GM23248 (cell line): ENCODE measurements around the gene STX2. TPM values are rescaled to one million over a fixed set of nuclear protein-coding genes. Genes with fewer than 3 reads are reported as not detected.
A peak's percentile ranks its signal among the peaks of the same experiment; 100 is the strongest.

Experiments
- DNase-seq: peaks from one replicate; pipeline ENCODE4 v3.0.0-alpha.2; 2015
- H2AFZ ChIP-seq: fragments of 200-600 bp; sonication (generic); 2 replicates; pipeline ENCODE4 v1.6.1; 2016; ENCODE audit warnings: antibody characterized with exemption
- H3F3A ChIP-seq: fragments of 200-600 bp; sonication (generic); 2 replicates; pipeline ENCODE4 v1.6.1; 2016; ENCODE audit warnings: mild to moderate bottlenecking, antibody characterized with exemption, mixed run types; ENCODE audit not compliant: insufficient read depth
- H3K27ac ChIP-seq: fragments of 200-600 bp; sonication (generic); 2 replicates; pipeline ENCODE4 v1.5.1; 2016; ENCODE audit warnings: mild to moderate bottlenecking
- H3K27me3 ChIP-seq: fragments of 200-600 bp; sonication (generic); replicated peaks from 2 replicates; pipeline ENCODE4 v1.6.1; 2016; ENCODE audit warnings: mild to moderate bottlenecking; ENCODE audit not compliant: insufficient read depth
- H3K36me3 ChIP-seq: fragments of 200-600 bp; sonication (generic); 2 replicates; pipeline ENCODE4 v1.6.1; 2016; ENCODE audit warnings: low read depth, mild to moderate bottlenecking
- H3K4me1 ChIP-seq: fragments of 200-600 bp; sonication (generic); 2 replicates; pipeline ENCODE4 v1.6.1; 2016; ENCODE audit warnings: mild to moderate bottlenecking; ENCODE audit not compliant: insufficient read depth
- H3K4me2 ChIP-seq: fragments of 200-600 bp; sonication (generic); one replicate; pipeline ENCODE4 v1.6.1; 2016; ENCODE audit warnings: mild to moderate bottlenecking; ENCODE audit not compliant: unreplicated experiment
- H3K4me3 ChIP-seq: fragments of 200-600 bp; sonication (generic); 2 replicates; pipeline ENCODE4 v1.5.1; 2016; ENCODE audit warnings: mild to moderate bottlenecking
- H3K79me2 ChIP-seq: fragments of 200-600 bp; sonication (generic); 2 replicates; pipeline ENCODE4 v1.6.1; 2016; ENCODE audit warnings: mild to moderate bottlenecking; ENCODE audit not compliant: insufficient read depth
- H3K9ac ChIP-seq: fragments of 200-600 bp; sonication (generic); 2 replicates; pipeline ENCODE4 v1.6.1; 2016; ENCODE audit warnings: mild to moderate bottlenecking
- H3K9me2 ChIP-seq: fragments of 200-600 bp; sonication (generic); 2 replicates; pipeline ENCODE4 v1.6.1; 2016; ENCODE audit warnings: mixed run types, mild to moderate bottlenecking, moderate library complexity; ENCODE audit not compliant: insufficient read depth
- H3K9me3 ChIP-seq: fragments of 200-600 bp; sonication (generic); one replicate; pipeline ENCODE4 v1.6.1; 2017; ENCODE audit warnings: low read depth
- H4K20me1 ChIP-seq: fragments of 200-600 bp; sonication (generic); 2 replicates; pipeline ENCODE4 v1.6.0; 2016; ENCODE audit not compliant: insufficient read depth
- EZH2 ChIP-seq: fragments of 200-600 bp; sonication (generic); IDR thresholded peaks from 2 replicates; pipeline ENCODE4 v1.6.1; 2018; ENCODE audit warnings: antibody characterized with exemption, mild to moderate bottlenecking; ENCODE audit not compliant: insufficient read depth, poor library complexity, severe bottlenecking
- EZH2phosphoT487 ChIP-seq: fragments of 200-600 bp; sonication (generic); IDR thresholded peaks from 2 replicates; pipeline ENCODE4 v1.6.1; 2018; ENCODE audit warnings: antibody characterized with exemption, moderate library complexity, mild to moderate bottlenecking, low read depth; ENCODE audit not compliant: insufficient read depth
- WGBS, 2 experiments: methylation state at CpG; one replicate each; pipeline ENCODE4 v1.1.6; 2015 to 2017; ENCODE audit warnings: low lambda C conversion rate in 2 of 2, low coverage in 1 of 2; ENCODE audit errors: missing lambda C conversion rate in 2 of 2; 5-methylcytosine and 5-hydroxymethylcytosine counted together
- in situ Hi-C: fragments of 300-500 bp; cut with MboI; formaldehyde crosslinking; loops from 2 replicates; pipeline ENCODE4 v1.15.0; 2020
- polyA plus RNA-seq: library from polyadenylated mRNA; unstranded; fragments of >200 nt; fragmentation: Nextera tagmentation; extraction: Ambion mirVana; gene quantifications from 2 replicates; pipeline ENCODE4 v1.2.1, GENCODE V29; 2016
- total RNA-seq: library from RNA; depleted of rRNA; stranded (reverse); fragments of >200 nt; shearing (Covaris generic); gene quantifications from 2 replicates; pipeline ENCODE4 v1.2.3, GENCODE V29; 2014

STX2 gene
- total and polyA plus RNA-seq, 2 experiments from 2014 or later, result 30.1 to 45.5 TPM

DNA sequence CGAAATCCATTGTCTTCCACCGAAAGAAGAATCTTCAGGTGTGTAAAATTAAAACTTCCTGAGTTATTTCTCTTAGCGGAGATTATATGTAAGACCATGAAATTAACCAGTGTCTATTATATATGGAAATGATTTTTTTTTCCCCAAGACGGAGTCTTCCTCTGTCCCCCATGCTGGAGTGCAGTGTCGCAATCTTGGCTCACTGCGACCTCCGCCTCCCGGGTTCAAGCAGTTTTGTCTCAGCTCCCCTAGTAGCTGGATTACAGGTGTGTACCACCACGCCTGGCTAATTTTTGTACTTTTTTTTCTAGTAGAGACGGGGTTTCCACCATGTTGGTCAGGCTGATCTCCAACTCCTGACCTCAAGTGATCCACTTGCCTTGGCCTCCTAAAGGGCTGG, 35.6 kb upstream of the STX2 start:
- Histone ChIP-seq H3K36me3 (peaks cover 48% of the 10 kb centered on the region), H3K79me2 (peaks cover 34% of the 10 kb centered on the region), H3K9me2 (no peaks in the 10 kb centered on the region), H3K4me1 (peaks cover 18% of the 10 kb centered on the region), H3K9me3 (no peaks in the 10 kb centered on the region), H4K20me1 (0 out of 2 replicates have a peak, but pooled peaks cover 3% of the 10 kb centered on the region), H2AFZ (no peak overlapping the region), H3K27me3 (no peaks in the 10 kb centered on the region), H3K4me2 (peak overlapping the region; percentile 96), H3K9ac (no peak overlapping the region), H3K27ac (no peak overlapping the region), H3F3A (peaks cover 61% of the 10 kb centered on the region), H3K4me3 (no peak overlapping the region)
- in situ Hi-C loops, result no loop called here
- 91 to 92% methylated on average over 10 of the region's 10 CpGs for WGBS, 2 experiments
- TF ChIP-seq EZH2 (no peak), EZH2phosphoT487 (no peak)
- DNase-seq, result no peak

- peaks cover 61% of the 10 kb centered on the region for H3F3A ChIP-seq
- H3K9ac ChIP-seq, result peak overlapping the region; percentile 93
- peaks cover 18% of the 10 kb centered on the region for H3K4me1 ChIP-seq
- in situ Hi-C loops, result no loop called here
- whole genome bisulfite sequencing, 2 experiments, result 79 to 80% methylated on average over 4 of the region's 4 CpGs
- H3K79me2 ChIP-seq, result peaks cover 34% of the 10 kb centered on the region
- 0 out of 2 replicates have a peak, but pooled peaks cover 3% of the 10 kb centered on the region for H4K20me1 ChIP-seq
- H3K4me2 ChIP-seq, result peak overlapping the region; percentile 96
- H3K9me3 ChIP-seq, result no peaks in the 10 kb centered on the region
- peaks cover 48% of the 10 kb centered on the region for H3K36me3 ChIP-seq
- peak overlapping the region; percentile 81 for H3K27ac ChIP-seq
- no peaks in the 10 kb centered on the region for H3K9me2 ChIP-seq
- no peaks in the 10 kb centered on the region for H3K27me3 ChIP-seq
- peak overlapping the region; percentile 92 for H3K4me3 ChIP-seq
- no peak for DNase-seq
- TF ChIP-seq EZH2, result no peak
- no peak for TF ChIP-seq EZH2phosphoT487
- H2AFZ ChIP-seq, result no peak overlapping the region
These were observed 34.8 kb upstream of the STX2 start for GRCh38 chr12:130873825-130874224.

DNA sequence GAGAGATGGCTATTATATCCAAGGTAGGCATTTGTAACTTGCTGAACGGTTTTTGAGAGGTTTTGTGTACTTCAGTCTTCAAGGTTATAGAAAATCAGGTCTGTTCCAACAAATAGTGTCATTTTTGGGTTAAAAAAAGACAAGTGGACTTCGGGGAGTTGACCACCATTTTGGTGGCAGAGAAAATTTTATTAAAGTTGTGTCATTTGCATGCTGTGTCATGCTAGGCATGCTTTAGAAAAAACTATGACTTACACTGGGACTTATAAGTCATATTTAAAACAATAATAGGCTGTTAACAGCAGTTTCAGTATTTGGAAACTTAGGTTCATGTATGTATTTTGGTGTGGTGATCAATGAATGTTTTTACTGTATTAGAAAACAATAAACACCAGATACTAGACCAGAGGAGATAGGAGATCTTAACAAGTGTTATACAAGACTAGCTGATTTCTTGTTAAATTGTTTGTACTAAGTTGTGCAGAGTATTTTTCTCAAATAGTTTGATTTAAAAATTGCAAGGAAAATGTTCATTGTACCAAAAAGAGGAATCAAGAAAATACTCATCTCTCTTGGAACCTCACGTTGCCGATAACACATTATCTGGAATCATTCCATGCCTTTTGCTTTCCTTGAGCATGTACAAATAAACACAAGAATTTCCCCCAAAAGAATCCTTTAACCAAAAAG, 34.2 kb upstream of the STX2 start:
- H3K4me1 ChIP-seq, result peaks cover 18% of the 10 kb centered on the region
- DNase-seq, result peak; percentile 57
- TF ChIP-seq EZH2phosphoT487, result no peak
- no peak for TF ChIP-seq EZH2
- H3K79me2 ChIP-seq, result peaks cover 34% of the 10 kb centered on the region
- peaks cover 48% of the 10 kb centered on the region for H3K36me3 ChIP-seq
- H3K9me3 ChIP-seq, result no peaks in the 10 kb centered on the region
- H4K20me1 ChIP-seq, result 0 out of 2 replicates have a peak, but pooled peaks cover 3% of the 10 kb centered on the region
- H3K27me3 ChIP-seq, result no peaks in the 10 kb centered on the region
- H3K4me2 ChIP-seq, result peak overlapping the region; percentile 96
- H3K9ac ChIP-seq, result peak overlapping the region; percentile 93
- H3F3A ChIP-seq, result peaks cover 56% of the 10 kb centered on the region
- no peak overlapping the region for H2AFZ ChIP-seq
- H3K27ac ChIP-seq, result peak overlapping the region; percentile 81
- WGBS, 2 experiments, result 15 to 16% methylated on average over 4 of the region's 4 CpGs
- peak overlapping the region; percentile 92 for H3K4me3 ChIP-seq
- H3K9me2 ChIP-seq, result no peaks in the 10 kb centered on the region
- in situ Hi-C loops, result no loop called here

DNA sequence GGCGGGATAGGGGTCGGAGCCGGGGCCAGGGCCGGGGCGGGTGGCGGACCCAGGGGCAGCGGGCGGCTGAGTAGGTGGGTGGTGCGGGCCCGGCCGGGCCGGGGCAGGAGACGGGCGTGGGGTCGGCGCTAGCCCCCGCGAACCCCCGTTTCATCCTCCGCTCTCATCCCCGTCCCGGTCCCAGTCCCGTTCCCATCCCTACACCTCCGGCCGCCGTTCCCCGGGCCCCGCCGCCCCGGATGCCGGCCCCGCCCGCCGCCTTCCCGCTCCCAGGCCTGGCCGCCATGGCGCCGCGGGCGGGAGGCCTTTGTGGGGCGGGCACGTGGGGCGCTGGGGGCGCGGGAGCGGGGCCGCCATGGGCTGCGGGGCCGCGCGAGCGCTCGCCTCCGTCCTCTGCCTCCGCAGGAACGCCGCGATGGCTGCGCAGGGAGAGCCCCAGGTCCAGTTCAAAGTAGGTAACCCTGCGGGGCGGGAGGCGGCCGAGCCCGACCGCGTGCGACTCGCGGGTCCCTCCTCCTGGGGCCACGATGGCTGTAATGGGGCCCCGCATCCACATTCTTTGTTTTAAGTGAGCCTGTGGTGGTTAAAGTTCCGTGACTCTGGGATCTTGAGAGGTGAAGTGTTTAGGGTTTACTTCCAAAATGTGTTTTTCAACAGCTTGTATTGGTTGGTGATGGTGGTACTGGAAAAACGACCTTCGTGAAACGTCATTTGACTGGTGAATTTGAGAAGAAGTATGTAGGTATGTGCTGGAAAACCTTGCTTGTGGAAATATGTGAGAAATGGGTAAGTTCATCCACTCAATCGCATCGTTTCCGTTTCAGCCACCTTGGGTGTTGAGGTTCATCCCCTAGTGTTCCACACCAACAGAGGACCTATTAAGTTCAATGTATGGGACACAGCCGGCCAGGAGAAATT, 33.4 kb upstream of the STX2 start:
- peak overlapping the region; percentile 50; the same call in 1 of the 2 replicates for H2AFZ ChIP-seq
- H3K9ac ChIP-seq, result peak overlapping the region; percentile 93
- peaks cover 34% of the 10 kb centered on the region for H3K79me2 ChIP-seq
- H3K4me3 ChIP-seq, result peak overlapping the region; percentile 92
- peaks cover 18% of the 10 kb centered on the region for H3K4me1 ChIP-seq
- H3F3A ChIP-seq, result peaks cover 48% of the 10 kb centered on the region
- H3K27ac ChIP-seq, result peak overlapping the region; percentile 81
- TF ChIP-seq EZH2 (no peak), EZH2phosphoT487 (no peak)
- 0 out of 2 replicates have a peak, but pooled peaks cover 2% of the 10 kb centered on the region for H4K20me1 ChIP-seq
- H3K4me2 ChIP-seq, result peak overlapping the region; percentile 96
- H3K36me3 ChIP-seq, result peaks cover 48% of the 10 kb centered on the region
- WGBS, 2 experiments, result 1 to 2% methylated on average over 14 to 79 of the region's 79 CpGs
- no peaks in the 10 kb centered on the region for H3K9me2 ChIP-seq
- in situ Hi-C loops, result no loop called here
- no peaks in the 10 kb centered on the region for H3K9me3 ChIP-seq
- peak; percentile 73 for DNase-seq
- H3K27me3 ChIP-seq, result no peaks in the 10 kb centered on the region
